ENCODE results near the gene BCAR1. TPM values are rescaled to one million over a fixed set of nuclear protein-coding genes. Genes with fewer than 3 reads are reported as not detected.
A peak's percentile ranks its signal among the peaks of the same experiment; 100 is the strongest.

BCAR1 gene
- total RNA-seq, 3 donors from 2014 or later: 100 to 134 (median 116) TPM

DNA sequence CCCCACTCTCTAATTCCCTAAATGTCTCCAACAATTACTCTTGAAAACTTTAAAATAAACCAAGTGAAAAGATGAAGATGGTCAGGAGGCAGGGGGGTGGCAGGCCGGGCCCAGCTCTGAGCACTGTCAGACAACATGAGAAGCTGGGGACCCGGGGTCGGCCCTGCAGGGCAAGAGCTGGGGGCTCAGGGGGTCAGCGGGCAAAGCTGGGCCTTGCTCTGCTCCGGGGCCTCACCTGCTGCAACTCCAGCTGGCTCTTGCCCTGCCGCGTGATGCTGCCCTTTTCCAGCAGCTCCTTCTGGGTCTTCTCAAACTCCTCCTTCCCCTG is 17.8 kb downstream of the BCAR1 start:
- TF ChIP-seq, protein P1, sequence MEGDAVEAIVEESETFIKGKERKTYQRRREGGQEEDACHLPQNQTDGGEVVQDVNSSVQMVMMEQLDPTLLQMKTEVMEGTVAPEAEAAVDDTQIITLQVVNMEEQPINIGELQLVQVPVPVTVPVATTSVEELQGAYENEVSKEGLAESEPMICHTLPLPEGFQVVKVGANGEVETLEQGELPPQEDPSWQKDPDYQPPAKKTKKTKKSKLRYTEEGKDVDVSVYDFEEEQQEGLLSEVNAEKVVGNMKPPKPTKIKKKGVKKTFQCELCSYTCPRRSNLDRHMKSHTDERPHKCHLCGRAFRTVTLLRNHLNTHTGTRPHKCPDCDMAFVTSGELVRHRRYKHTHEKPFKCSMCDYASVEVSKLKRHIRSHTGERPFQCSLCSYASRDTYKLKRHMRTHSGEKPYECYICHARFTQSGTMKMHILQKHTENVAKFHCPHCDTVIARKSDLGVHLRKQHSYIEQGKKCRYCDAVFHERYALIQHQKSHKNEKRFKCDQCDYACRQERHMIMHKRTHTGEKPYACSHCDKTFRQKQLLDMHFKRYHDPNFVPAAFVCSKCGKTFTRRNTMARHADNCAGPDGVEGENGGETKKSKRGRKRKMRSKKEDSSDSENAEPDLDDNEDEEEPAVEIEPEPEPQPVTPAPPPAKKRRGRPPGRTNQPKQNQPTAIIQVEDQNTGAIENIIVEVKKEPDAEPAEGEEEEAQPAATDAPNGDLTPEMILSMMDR (IDR thresholded peaks at IDR 0.05): no peak
- intact Hi-C loops (cut with DNase I, micrococcal nuclease): loop anchor here in 1 of 2 donors (10.0 kb wide), 1 partner anchor 151 kb away; no protein-coding TSS in a partner anchor
- Histone ChIP-seq H3K4me1 (ENCODE audit: low read depth) (no peaks in the 10 kb centered on the region), H3K9me3 (no peaks in the 10 kb centered on the region), H3K36me3 (ENCODE audit: low read depth) (peaks cover 3% of the 10 kb centered on the region), H3K4me3 (no peak overlapping the region)
- ATAC-seq (no peak), DNase-seq (no peak)

DNA sequence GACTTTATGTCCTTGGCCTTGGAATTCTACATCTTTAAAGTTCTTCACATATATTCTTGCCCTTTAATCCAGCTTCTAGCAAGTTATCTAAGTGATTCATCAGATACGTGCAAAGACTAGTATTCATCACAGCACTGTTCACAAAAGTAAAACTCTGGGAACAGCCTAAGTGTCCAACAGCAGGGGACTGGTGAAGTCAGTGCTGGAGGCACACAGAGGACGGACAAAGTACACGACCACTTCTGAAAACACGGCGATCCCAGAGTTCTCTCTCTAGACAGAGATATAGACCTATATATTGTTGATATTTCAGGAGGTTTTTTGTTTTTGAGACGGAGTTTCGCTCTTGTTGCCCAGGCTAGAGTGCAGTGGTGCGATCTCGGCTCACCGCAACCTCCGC is 19.9 kb downstream of the BCAR1 start:
- intact Hi-C loops (cut with DNase I, micrococcal nuclease): loop anchor here in 1 of 2 donors (10.0 kb wide), 1 partner anchor 153 kb away; no protein-coding TSS in a partner anchor
- peaks cover 3% of the 10 kb centered on the region for H3K36me3 ChIP-seq (ENCODE audit: low read depth)
- TF ChIP-seq, protein P1 (IDR thresholded peaks at IDR 0.05): no peak
- ATAC-seq (no peak), DNase-seq (no peak)
- H3K4me1 ChIP-seq (ENCODE audit: low read depth): no peaks in the 10 kb centered on the region
- no peak overlapping the region for H3K4me3 ChIP-seq
- no peaks in the 10 kb centered on the region for H3K9me3 ChIP-seq

DNA sequence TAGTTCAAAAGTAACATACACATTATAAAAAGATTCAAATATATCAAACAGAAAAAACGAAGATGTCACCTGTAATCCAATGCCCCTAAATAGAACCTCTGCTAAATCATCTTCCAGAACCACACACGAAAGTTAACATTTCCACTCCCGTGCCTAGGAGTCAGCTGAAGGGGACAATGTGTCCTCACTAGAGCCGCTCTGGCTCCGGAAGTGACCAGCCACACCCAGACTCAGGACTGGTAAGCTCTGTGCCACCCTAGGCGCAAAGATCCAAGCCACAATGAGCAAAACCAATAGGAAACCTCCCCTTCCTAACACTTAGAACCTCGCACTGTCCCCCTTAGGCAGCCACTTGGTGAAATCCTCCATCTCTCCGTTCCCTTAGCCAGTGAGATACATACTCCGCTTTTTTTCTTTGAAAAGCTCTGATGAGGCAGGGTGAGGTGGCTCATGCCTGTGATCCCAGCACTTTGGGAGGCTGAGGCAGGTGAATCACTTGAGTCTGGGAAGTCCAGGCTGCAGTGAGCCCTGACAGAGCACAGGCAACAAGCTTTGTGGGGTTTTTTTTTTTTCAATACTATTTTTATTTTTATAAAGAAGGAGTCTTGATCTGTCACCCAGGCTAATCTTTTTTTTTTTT is 20.8 kb downstream of the BCAR1 start:
- DNase-seq: no peak
- Histone ChIP-seq H3K4me3 (no peak overlapping the region), H3K36me3 (ENCODE audit: low read depth) (peaks cover 3% of the 10 kb centered on the region), H3K9me3 (no peaks in the 10 kb centered on the region), H3K4me1 (ENCODE audit: low read depth) (no peaks in the 10 kb centered on the region)
- no peak for ATAC-seq
- intact Hi-C loops (cut with DNase I, micrococcal nuclease): loop anchor here in 1 of 2 donors (10.0 kb wide), 1 partner anchor 154 kb away; no protein-coding TSS in a partner anchor
- TF ChIP-seq, protein P1 (IDR thresholded peaks at IDR 0.05): no peak

DNA sequence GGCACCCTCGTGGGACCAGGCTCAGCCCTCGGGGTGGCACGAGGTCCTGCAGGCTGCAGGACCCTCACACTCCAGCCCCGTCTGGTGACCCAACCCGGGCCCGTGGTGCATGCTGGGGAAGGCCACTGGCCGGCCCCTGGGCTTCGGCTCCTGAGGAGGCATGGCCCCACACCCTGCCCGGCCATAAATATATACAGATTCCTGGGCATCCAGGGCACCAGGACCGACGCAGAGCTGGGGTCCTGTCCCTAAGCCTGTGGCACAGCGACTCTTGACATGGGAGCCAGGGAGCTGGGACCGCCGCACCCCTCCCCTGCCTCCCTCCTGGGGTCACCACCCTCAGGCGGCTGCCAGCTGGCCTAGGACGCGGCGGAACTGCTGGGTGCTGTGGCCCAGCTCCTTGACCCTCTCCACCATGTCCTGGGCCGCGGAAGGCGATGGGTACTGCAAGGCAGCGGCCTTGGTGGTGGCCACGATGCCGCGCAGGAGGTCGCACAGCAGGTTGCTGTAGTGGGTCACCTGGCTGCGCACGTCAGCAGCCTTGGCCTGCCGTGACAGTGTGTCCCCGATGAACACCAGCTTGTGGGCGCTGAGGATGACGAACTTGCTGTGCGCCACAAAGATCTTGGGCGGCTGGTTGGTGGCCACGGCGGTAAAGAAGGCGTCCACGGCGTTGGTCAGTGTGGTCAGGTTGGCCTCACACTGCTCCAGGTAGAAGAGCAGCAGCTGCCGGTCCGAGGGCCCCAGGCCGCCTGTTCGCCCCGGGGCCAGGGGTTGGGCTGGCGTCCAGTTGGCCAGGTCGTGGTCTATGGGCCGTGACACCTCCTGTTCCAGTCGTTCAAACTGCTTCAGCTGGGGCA is 22.0 kb downstream of the BCAR1 start:
- intact Hi-C loops (cut with DNase I, micrococcal nuclease): loop anchor here in 1 of 2 donors (10.0 kb wide), 1 partner anchor 155 kb away; no protein-coding TSS in a partner anchor
- TF ChIP-seq, protein P1 (IDR thresholded peaks at IDR 0.05): no peak
- Histone ChIP-seq H3K4me3 (no peak overlapping the region), H3K36me3 (ENCODE audit: low read depth) (peaks cover 3% of the 10 kb centered on the region), H3K9me3 (no peaks in the 10 kb centered on the region), H3K4me1 (ENCODE audit: low read depth) (no peaks in the 10 kb centered on the region)
- DNase-seq (peak in 1 of 3 donors; percentile 24), ATAC-seq (no peak)

DNA sequence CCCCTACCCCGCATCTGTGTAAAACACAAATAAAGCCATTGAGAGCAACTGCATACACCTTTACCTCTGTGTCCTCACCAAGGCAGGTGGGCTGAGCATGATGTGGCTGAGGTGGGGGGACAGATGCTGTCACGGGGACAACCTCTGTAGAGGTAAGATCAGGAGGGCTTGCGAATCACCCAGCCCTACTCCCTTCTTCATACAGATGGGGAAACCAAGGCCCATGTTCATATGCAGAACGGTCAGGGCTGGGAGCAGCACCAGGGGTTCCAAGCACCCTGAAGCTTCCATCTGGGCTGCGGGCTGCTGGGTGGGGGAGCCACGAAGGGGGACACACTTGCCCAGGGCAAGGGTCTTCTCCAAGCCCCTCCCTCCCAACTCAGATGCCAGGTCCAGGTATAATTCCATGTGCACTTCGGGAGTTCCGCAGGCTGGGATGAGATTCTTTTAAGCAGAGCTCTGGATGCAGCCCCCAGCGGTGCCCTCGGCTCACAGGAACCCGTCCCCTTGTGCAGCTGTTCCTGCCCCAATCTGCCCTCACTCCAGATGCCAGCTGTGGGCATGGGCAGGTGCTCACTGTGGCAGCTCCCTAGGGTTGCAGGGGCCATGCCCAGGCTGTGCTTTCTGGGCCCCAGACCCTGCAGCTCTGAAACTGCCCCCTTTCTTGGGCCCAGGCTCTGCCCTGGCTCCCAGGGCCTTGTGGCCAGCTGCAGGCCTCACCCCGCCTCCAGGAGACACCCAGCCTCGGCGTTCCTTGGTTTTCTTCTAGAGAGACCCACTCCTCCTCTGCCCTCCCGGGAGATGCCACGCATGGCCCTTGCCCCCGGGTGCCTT is 23.1 kb downstream of the BCAR1 start:
- no peak for ATAC-seq
- Histone ChIP-seq H3K36me3 (ENCODE audit: low read depth) (peaks cover 3% of the 10 kb centered on the region), H3K9me3 (no peaks in the 10 kb centered on the region), H3K4me3 (no peak overlapping the region), H3K4me1 (ENCODE audit: low read depth) (no peaks in the 10 kb centered on the region)
- DNase-seq: no peak
- intact Hi-C loops (cut with DNase I, micrococcal nuclease): no loop called here
- TF ChIP-seq, protein P1 (IDR thresholded peaks at IDR 0.05): no peak
